T47D (cell line): ENCODE measurements around the gene SUMF2.
"Not testable (repeated sequence)": the region's sequence is repeated elsewhere in the genome, so short reads cannot be mapped to it uniquely, and the experiment has no call there.

ENCODE experiments used
- DNase-seq, 2 experiments: peaks; one replicate each; pipeline versions ENCODE4 v3.0.0 to v3.0.0-alpha.2; 2011 to 2012; ENCODE audit warnings: low read depth in 1 of 2, low spot score in 1 of 2
- JUND ChIP-seq: IDR thresholded peaks from 2 replicates; pipeline ENCODE4 v1.6.1; 2012; ENCODE audit warnings: low read depth
- in situ Hi-C: cut with HindIII; loops from 2 replicates; pipeline ENCODE4 v1.10.0; 2016; ENCODE audit warnings: low sequenced_read_pairs, low pct_unique_long_range_greater_than_20kb

SUMF2 gene

DNA sequence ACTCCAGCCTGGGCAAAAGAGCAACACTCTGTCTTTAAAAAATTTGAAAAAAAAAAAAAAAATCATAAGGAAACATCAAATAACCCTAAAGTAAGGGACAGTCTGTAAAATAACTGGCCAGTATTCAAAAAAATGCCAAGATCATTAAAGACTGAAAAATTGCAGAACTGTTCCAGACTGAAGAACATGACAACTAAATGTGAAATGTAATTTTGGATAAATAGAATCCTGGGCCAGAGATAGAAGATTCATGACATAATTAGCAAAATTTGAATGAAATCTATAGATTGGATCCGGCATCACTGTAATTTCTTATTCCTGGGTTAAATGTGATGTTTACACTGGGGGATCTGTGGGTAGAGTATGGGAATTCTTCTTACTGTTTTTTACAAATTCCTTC, 15.8 kb upstream of the SUMF2 start:
- no peak for DNase-seq
- no peak for TF ChIP-seq JUND
- in situ Hi-C loops, result no loop called here

GRCh38 chr7:56048763-56049162, 15.3 kb upstream of the SUMF2 start:
- peak in 1 of 2 experiments; percentile 77 for DNase-seq
- in situ Hi-C loops, result not testable (repeated sequence)

GRCh38 chr7:56051053-56051338, 13.1 kb upstream of the SUMF2 start:
- in situ Hi-C loops, result no loop called here
- DNase-seq, result no peak
- TF ChIP-seq JUND, result no peak

DNA sequence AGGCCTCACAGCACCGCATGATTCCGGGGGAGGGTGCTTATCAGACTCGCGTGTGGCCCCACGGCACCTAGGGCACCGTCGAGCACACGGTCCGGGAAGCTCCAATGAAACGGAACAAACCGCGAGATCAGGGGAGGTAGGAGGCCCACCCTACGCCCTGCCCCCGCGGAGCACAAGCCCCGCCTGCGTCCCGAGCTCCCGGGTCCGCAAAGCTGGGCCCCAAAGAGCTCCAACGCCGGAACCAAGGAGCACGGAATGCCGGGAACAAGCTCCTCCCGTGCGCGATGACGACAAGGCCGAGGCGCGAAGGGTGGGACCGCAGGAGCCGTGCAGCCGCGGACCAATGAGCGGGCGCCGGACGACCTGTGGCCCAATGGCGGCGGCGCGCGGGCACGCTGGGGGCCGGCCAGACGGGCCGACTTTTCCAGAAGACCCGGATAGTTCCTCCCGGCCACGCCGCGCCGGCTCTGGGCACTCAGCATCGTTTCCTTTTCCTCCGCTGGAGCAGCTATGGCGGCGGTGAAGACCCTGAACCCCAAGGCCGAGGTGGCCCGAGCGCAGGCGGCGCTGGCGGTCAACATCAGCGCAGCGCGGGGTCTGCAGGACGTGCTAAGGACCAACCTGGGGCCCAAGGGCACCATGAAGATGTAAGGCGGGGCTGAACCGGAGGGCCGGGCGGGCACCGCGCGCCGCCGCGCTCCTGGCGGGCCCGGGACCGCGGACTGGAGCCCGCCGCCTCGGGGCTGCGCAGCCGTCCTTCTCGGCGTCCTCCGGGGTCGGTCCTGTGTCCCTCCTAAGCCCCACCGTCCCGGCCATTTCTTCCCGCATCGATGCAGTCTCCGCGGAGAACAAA, 12.5 kb upstream of the SUMF2 start, which contains the start of the genes CCT6A and PSPH:
CCT6A (plus strand) TSS at position 427 of the 853 bp plus-strand sequence; CDS start at position 511, 84 bp downstream.
PSPH (minus strand) TSS at position 106 of the 853 bp plus-strand sequence. CDS start 30,232 bp downstream, outside the sequence.
- peak; percentile 96 to 99 for DNase-seq
- TF ChIP-seq JUND, result no peak
- in situ Hi-C loops, result no loop called here

- in situ Hi-C loops, result no loop called here
- no peak for TF ChIP-seq JUND
- no peak for DNase-seq
Observed at GRCh38 chr7:56053379-56053778, 10.7 kb upstream of the SUMF2 start.

GRCh38 chr7:56053993-56054392, 10.1 kb upstream of the SUMF2 start:
- DNase-seq, result no peak
- in situ Hi-C loops, result no loop called here
- TF ChIP-seq JUND, result no peak

DNA sequence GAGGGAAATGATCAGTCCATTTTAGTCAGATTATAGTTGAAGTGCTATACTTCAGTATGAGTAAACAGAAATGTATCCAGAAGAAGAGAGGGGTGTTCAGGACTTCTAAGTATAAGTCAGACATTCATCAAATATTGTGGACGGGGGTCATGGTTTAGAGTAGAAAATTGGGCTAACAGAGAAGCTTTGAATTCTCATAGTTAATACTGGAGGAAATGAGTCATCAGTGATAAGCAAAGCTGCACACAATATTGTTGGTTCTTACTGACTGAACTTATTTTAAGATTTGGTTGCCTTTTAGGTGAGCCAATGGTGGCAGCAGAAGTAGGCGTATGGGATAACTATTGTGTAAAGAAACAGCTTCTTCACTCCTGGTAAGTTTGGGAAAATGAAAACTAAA, 1.7 kb upstream of the SUMF2 start:
- in situ Hi-C loops, result no loop called here
- DNase-seq, result no peak
- TF ChIP-seq JUND, result no peak

DNA sequence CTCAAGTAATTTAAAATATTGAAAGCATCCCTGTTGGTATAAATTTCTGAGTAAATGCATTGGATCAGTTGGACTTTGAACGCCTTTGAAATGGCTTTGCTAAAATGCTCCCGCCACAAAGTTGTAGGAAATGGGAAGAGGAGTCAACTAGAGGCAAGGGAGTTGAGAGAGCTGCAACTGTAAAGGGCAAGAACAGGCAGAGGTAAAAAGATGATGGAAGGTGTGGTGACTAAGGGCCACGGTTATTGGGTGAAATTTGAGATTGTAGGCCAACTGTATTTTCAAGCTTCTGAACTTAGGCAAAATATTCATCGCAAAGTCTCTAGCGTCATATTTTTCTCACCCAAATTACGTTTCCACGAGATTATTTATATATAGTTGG, 595 bp upstream of the SUMF2 start:
- in situ Hi-C loops, result no loop called here
- no peak for DNase-seq
- TF ChIP-seq JUND, result no peak

GRCh38 chr7:56066376-56066775, 2.3 kb downstream of the SUMF2 start:
- in situ Hi-C loops, DNase-seq: not testable (repeated sequence)

DNA sequence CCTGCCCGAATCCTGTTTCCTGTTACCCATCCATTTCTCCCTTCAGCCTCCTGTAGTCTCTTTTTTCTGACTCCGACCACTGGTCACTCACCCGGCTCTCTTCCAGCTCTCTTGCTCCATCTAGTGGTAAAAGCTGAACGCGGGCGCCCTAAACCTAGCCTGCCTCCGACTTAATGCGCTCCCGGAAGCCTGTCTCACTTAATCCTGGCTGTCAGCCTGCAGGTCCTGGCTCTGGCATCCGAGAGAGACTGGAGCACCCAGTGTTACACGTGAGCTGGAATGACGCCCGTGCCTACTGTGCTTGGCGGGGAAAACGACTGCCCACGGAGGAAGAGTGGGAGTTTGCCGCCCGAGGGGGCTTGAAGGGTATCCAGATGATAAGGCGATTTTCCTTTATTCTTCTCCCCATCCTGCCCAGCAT, 10.3 kb downstream of the SUMF2 start:
- no peak for TF ChIP-seq JUND
- in situ Hi-C loops, result no loop called here
- peak; percentile 60 to 98 for DNase-seq

- in situ Hi-C loops, result no loop called here
- TF ChIP-seq JUND, result no peak
- no peak for DNase-seq
Observed at GRCh38 chr7:56077681-56078080, 13.6 kb downstream of the SUMF2 start.

DNA sequence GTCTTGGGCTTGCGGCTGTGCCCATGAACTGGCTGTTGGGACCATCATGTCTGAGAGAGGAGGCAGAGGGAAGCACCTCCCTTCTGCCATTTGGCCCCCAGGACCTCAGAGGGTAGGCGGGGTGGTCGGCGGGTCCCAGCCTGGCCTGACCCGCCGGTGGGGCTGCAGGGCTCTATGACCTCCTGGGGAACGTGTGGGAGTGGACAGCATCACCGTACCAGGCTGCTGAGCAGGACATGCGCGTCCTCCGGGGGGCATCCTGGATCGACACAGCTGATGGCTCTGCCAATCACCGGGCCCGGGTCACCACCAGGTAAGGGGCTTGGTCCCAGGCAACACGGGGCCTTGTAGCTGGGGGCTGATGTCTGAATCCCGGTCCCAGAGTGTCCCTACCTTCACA, 14.1 kb downstream of the SUMF2 start:
- TF ChIP-seq JUND, result no peak
- in situ Hi-C loops, result no loop called here

DNA sequence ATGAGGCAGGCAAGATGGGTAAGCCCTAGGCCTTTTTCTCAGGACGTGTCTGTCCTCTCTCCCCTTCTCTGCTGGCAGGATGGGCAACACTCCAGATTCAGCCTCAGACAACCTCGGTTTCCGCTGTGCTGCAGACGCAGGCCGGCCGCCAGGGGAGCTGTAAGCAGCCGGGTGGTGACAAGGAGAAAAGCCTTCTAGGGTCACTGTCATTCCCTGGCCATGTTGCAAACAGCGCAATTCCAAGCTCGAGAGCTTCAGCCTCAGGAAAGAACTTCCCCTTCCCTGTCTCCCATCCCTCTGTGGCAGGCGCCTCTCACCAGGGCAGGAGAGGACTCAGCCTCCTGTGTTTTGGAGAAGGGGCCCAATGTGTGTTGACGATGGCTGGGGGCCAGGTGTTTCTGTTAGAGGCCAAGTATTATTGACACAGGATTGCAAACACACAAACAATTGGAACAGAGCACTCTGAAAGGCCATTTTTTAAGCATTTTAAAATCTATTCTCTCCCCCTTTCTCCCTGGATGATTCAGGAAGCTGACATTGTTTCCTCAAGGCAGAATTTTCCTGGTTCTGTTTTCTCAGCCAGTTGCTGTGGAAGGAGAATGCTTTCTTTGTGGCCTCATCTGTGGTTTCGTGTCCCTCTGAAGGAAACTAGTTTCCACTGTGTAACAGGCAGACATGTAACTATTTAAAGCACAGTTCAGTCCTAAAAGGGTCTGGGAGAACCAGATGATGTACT, 15.5 kb downstream of the SUMF2 start:
- in situ Hi-C loops, result no loop called here
- TF ChIP-seq JUND, result no peak
- peak; percentile 45 to 90 for DNase-seq

More for the DNA sequence above, 14.1 kb downstream of the SUMF2 start:
- DNase-seq, result no peak

DNA sequence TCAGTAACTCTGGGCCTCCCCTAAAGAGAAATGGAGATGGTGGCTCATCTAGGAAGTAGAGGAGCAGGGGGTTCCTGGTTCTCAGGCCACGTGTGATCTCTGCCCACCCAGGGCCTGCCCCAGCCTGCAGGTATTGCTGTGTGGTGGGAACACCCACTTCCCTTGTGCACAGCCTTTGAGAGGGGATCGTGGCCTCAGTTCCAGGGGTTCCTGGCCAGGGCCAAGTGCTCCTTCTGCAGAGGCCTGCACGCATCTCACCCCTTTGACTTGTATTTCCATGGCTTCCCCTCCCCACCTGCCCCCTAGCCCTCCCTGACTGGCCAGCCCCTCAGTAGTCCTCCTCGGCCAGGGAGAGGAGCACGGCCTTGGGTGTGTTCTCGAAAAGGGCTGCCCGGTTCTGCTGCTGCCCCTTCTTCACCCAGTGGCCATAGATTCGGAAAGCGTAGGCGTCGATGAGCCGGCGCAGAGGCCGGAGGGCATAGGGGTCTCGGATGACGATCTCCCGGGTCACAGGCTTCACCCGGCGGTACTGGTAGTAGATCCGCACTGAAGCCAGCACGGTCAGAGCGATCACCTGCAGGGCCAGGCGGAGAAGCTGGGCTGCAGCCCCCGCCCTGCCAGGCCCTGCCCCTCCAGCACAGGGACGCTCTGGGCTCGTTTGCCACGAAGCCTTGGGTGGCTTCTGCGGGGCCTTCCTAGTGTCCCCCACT, 16.8 kb downstream of the SUMF2 start:
- DNase-seq, in situ Hi-C loops: not testable (repeated sequence)
